Endothelial cell of umbilical vein (primary cell): Measurements from ENCODE around the gene TUT1. TPM values are rescaled to one million over a fixed set of nuclear protein-coding genes. Genes with fewer than 3 reads are reported as not detected.
A peak's percentile ranks its signal among the peaks of the same experiment; 100 is the strongest.
"Not testable (repeated sequence)": the region's sequence is repeated elsewhere in the genome, so short reads cannot be mapped to it uniquely, and the experiment has no call there.

ENCODE experiments used
- BruUV-seq: library from RNA; stranded (reverse); fragments of 400-500 nt; replicated peaks from 2 replicates; lab custom pipeline; 2021; lab: Mats Ljungman, UMichigan
- CTCF ChIA-PET: fragments of 300-600, 350-600 bp; sonication (Branson Sonifier 250); formaldehyde crosslinking; loops from one replicate; lab custom pipeline; 2021; ENCODE audit warnings: antibody characterized with exemption, inconsistent platforms; lab: Charles Lee
- POLR2A ChIA-PET: fragments of 300-600, 350-600 bp; sonication (Branson Sonifier 250); formaldehyde crosslinking; loops from one replicate; lab custom pipeline; 2021; ENCODE audit warnings: antibody characterized with exemption, inconsistent platforms; lab: Charles Lee
- DNase-seq: peaks from one replicate; pipeline ENCODE4 v3.0.0-alpha.2; 2011; ENCODE audit warnings: low read depth, low spot score
- FAIRE-seq: peaks from 2 replicates; lab custom pipeline; 2011; peaks lifted over from hg19 to GRCh38; lab: Jason Lieb, UNC
- H2AFZ ChIP-seq: 2 replicates; pipeline ENCODE4 v1.6.0; 2012; ENCODE audit warnings: low read depth, low read length, control low read depth, inconsistent platforms
- H3K27ac ChIP-seq: 2 replicates; pipeline ENCODE4 v1.5.1; 2011; ENCODE audit warnings: low read depth, mild to moderate bottlenecking, control low read depth, low read length, moderate library complexity; ENCODE audit not compliant: insufficient read depth
- H3K27me3 ChIP-seq, 2 experiments: 2 replicates each; pipeline versions ENCODE4 v1.6.0 to v1.6.1; 2011; ENCODE audit warnings: low read length in 2 of 2, mixed read lengths in 1 of 2; ENCODE audit not compliant: control insufficient read depth in 2 of 2, insufficient read depth in 2 of 2
- H3K36me3 ChIP-seq, 2 experiments: 2 replicates in 1 of 2; 3 replicates in 1 of 2; pipeline ENCODE4 v1.5.1; 2011; ENCODE audit warnings: low read length in 2 of 2, mild to moderate bottlenecking in 1 of 2, moderate library complexity in 1 of 2; ENCODE audit not compliant: control insufficient read depth in 2 of 2, insufficient read depth in 2 of 2; ENCODE audit errors: extremely low read depth in 1 of 2
- H3K4me1 ChIP-seq: 3 replicates; pipeline ENCODE4 v1.5.1; 2011; ENCODE audit warnings: mild to moderate bottlenecking, low read length; ENCODE audit not compliant: control insufficient read depth, insufficient read depth; ENCODE audit errors: extremely low read depth
- H3K4me2 ChIP-seq: 2 replicates; pipeline ENCODE4 v1.6.1; 2011; ENCODE audit warnings: low read length, control low read depth, mixed read lengths; ENCODE audit not compliant: insufficient read depth
- H3K4me3 ChIP-seq, 3 experiments: fragments of 200-600 bp in 1 of 3; sonication (generic), shearing (Covaris generic) in 1 of 3; replicated peaks in 1 of 3; 2 replicates each; pipeline ENCODE4 v1.5.1; 2011 to 2016; ENCODE audit warnings: control low read depth in 3 of 3, low read length in 3 of 3, mild to moderate bottlenecking in 2 of 3, inconsistent platforms in 1 of 3, low read depth in 1 of 3, moderate library complexity in 1 of 3; ENCODE audit not compliant: insufficient read depth in 1 of 3
- H3K79me2 ChIP-seq: 2 replicates; pipeline ENCODE4 v1.6.0; 2012; ENCODE audit warnings: low read length, inconsistent platforms; ENCODE audit not compliant: control insufficient read depth, insufficient read depth
- H3K9ac ChIP-seq: replicated peaks from 2 replicates; pipeline ENCODE3; 2011; ENCODE audit warnings: low read length, control low read depth; ENCODE audit not compliant: insufficient read depth; ENCODE audit errors: extremely low read depth
- H3K9me1 ChIP-seq: replicated peaks from 3 replicates; pipeline ENCODE4 v1.6.0; 2011; ENCODE audit warnings: mild to moderate bottlenecking, low read length; ENCODE audit not compliant: control insufficient read depth, insufficient read depth; ENCODE audit errors: extremely low read depth
- H3K9me3 ChIP-seq: replicated peaks from 2 replicates; pipeline ENCODE4 v1.5.1; 2012; ENCODE audit warnings: low read length, inconsistent platforms; ENCODE audit not compliant: control insufficient read depth, insufficient read depth
- H4K20me1 ChIP-seq: replicated peaks from 2 replicates; pipeline ENCODE3; 2011; ENCODE audit warnings: mild to moderate bottlenecking, low read length; ENCODE audit not compliant: control insufficient read depth, insufficient read depth; ENCODE audit errors: extremely low read depth
- POLR2AphosphoS5 ChIP-seq: IDR thresholded peaks from 2 replicates; pipeline ENCODE4 v1.6.1; 2012; ENCODE audit warnings: low read depth, mild to moderate bottlenecking, control low read depth, low read length, moderate library complexity; ENCODE audit not compliant: insufficient read depth
- dilution Hi-C: fragments of 300-500 bp; cut with MboI; formaldehyde crosslinking; loops from one replicate; pipeline ENCODE4 v1.15.0; 2019; ENCODE audit warnings: low sequenced_read_pairs; ENCODE audit not compliant: extremely low pct_ligation_motif_present
- intact Hi-C: fragments of 100-400 bp; cut with micrococcal nuclease; formaldehyde crosslinking; loops from one replicate; pipeline ENCODE4 v1.10.0; 2022
- polyA plus RNA-seq, 4 experiments: library from polyadenylated mRNA; depleted of rRNA in 3 of 4; stranded (reverse) in 3 of 4; unstranded in 1 of 4; fragments of >200 nt; gene quantifications; 2 replicates each; pipeline versions ENCODE4 v1.2.1 to v1.2.3, GENCODE V29; 2011 to 2012; ENCODE audit warnings: missing spikeins in 1 of 4
- total RNA-seq: library from RNA; stranded (reverse); gene quantifications from 2 replicates; pipeline ENCODE4 v1.2.3, GENCODE V29; 2021

TUT1 gene
- total and polyA plus RNA-seq, 2 donors (not counting 3 experiments of a cell fraction or from before 2014, with no cell fraction given) = 12.7 to 16.9 TPM

- H3K9me3 ChIP-seq, H4K20me1 ChIP-seq, H3K9ac ChIP-seq, DNase-seq, intact Hi-C loops, H3K27me3 ChIP-seq, H2AFZ ChIP-seq, dilution Hi-C loops, BruUV-seq, H3K9me1 ChIP-seq, H3K4me3 ChIP-seq, H3K27ac ChIP-seq, POLR2A ChIA-PET: not testable (repeated sequence)
- FAIRE-seq = peak; percentile 42
- peaks cover 41% of the 10 kb centered on the region for H3K4me1 ChIP-seq
- H3K36me3 ChIP-seq = peaks cover 27 to 28% of the 10 kb centered on the region in 2 experiments
- peak; percentile 3 for TF ChIP-seq POLR2AphosphoS5
- H3K4me2 ChIP-seq = peak overlapping the region; percentile 92
- CTCF ChIA-PET = interaction anchor here (1.3 to 4.2 kb wide), 2 partner anchors 11 to 147 kb away, joined by 4 to 26 read pairs; no protein-coding TSS in a partner anchor
- H3K79me2 ChIP-seq = peaks cover 87% of the 10 kb centered on the region
Measured at GRCh38 chr11:62571493-62571892, 19.8 kb downstream of the TUT1 start.

- POLR2A ChIA-PET, H3K4me2 ChIP-seq, intact Hi-C loops, H4K20me1 ChIP-seq, H3K4me3 ChIP-seq, dilution Hi-C loops, H3K9me3 ChIP-seq, H3K27me3 ChIP-seq, DNase-seq, FAIRE-seq, H3K27ac ChIP-seq, BruUV-seq, H3K9me1 ChIP-seq, H3K9ac ChIP-seq, H2AFZ ChIP-seq: not testable (repeated sequence)
- CTCF ChIA-PET = interaction anchor here (1.3 to 4.2 kb wide), 3 partner anchors 10 to 146 kb away, joined by 4 to 26 read pairs (median 11); no protein-coding TSS in a partner anchor
- H3K36me3 ChIP-seq = peaks cover 27 to 33% of the 10 kb centered on the region in 2 experiments
- peaks cover 35% of the 10 kb centered on the region for H3K4me1 ChIP-seq
- peaks cover 90% of the 10 kb centered on the region for H3K79me2 ChIP-seq
Measured at GRCh38 chr11:62570903-62571302, 20.4 kb downstream of the TUT1 start.
